GM19035 (cell line): ENCODE data around the gene TRPM2.

Experiments used
- ATAC-seq: cut with Tn5 transposase; IDR thresholded peaks from one replicate; pipeline ENCODE4 v1.9.1; 2021; ENCODE audit not compliant: unreplicated experiment

The TRPM2 gene

DNA sequence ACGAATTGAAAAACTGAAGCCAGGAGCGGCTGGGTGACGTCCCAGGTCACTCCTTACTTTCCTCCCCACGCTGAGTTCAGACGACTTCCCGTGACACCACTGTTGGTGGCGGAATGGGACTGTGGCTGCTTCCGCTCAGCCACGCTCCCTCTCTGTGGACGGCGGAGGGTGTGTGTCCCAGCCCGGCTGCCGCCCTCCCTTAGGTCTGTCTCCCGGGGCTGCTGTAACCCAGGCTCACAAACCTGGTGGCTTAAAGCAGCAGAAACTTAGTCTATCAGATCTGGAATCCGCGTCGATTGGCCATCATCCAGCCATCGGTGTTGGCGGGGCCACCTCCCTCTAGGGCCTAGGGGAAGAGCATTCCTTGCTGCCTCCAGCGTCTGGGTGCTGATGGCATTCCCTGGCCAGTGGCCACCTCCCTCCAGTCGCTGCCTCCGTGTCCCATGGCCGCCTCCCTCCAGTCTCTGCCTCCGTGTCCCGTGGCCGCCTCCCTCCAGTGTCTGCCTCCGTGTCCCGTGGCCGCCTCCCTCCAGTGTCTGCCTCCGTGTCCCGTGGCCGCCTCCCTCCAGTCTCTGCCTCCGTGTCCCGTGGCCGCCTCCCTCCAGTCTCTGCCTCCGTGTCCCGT lies 17.5 kb downstream of the TRPM2 start:
- ATAC-seq, result no peak

DNA sequence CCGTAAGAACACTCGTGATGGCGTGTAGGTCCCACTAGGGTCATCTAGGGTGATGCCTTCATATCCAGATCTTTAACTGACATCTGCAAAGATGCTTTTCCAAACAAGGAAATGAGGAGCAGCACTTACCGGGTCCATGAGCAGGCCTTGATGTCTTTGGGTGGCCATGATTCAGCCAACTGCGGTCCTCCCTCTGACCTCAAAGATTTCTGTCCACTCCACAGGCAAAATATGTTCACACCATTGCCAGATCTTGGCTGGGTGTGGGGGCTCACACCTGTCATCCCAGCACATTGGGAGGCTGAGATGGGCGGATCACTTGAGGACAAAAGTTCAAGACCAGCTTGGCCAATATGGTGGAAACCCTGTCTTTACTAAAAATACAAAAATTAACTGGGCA lies 18.2 kb downstream of the TRPM2 start:
- no peak for ATAC-seq

DNA sequence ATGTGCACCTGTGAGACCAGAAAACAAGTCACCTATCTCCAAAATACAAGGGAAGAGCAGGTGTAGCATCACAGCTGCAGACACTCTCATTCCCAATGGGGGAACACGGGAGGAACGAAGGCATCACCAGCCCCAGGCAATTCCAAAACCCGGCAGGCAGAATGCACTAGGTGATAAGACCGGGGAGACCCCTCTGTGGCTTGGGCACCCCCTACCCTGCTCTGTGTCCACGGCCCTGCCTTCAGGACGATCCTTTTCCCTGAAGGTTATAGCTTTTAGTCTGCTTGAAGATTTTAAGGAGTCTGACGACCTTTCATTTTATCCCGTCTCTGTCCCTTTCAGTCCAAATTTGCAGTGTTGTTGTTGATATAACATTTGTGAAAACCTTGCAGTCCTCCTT lies 19.2 kb downstream of the TRPM2 start:
- no peak for ATAC-seq

DNA sequence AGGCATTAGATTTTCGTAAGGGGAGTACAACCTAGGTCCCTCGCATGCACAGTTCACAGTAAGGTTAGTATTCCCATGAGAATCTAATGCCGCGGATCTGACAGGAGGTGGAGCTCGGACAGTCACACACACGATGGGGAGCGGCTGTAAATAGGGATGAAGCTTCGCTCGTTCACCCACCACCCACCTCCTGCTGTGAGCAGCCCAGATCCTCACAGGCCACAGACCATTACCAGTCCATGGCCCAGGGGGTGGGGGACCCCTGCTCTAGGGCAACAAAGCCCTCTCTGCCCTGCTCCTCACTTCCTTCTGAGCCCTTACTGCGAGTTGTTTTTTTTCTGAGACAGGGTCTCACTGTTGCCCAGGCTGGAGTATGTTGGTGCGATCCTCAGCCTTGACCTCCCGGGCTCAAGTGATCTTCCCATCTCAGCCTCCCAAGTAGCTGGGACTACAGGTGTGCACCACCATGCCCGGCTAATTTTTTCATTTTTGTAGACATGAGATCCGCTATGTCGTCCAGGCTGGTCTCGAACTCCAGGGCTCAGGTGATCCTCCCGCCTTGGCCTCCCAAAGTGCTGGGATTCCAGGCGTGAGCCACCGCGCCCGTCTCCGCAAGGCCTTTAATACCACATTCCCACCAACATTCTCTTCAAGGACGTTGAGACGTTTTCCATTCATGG lies 21.3 kb downstream of the TRPM2 start:
- no peak for ATAC-seq

DNA sequence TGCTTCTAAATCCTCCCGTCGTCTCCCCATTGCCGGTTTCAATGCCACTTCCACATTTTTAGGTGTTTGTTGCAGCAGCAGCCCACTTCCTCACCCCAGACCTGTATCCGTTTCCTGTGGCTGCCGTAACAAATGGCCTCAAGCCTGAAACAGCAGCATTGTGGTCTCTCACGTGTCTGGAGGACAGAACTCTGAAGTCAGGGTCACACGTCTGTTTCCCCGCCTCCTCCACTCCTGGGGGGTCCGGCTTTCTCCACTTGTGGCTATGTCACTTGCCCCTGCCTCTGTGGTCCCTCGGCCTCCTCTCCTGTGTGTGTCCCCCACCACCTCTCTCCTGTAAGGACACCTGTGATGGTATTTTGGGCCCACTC lies 21.8 kb downstream of the TRPM2 start:
- no peak for ATAC-seq

DNA sequence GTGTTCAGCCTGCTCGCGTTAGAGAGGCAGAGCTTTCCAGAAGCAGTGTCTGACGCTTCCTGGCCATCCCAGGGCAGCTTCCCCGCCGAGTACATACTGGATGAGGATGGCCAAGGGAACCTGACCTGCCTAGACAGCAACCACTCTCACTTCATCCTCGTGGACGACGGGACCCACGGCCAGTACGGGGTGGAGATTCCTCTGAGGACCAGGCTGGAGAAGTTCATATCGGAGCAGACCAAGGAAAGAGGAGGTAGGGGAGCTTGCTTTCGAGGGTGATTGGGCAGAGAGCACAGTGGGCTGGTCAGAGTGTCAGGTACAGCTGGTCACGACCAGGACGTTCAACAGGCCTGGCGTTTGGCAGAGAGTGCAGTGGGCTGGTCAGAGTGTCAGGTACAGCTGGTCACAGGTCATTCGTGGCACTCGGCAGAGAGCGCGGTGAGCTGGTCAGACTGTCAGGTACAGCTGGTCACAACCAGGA lies 22.4 kb downstream of the TRPM2 start:
- ATAC-seq, result no peak

DNA sequence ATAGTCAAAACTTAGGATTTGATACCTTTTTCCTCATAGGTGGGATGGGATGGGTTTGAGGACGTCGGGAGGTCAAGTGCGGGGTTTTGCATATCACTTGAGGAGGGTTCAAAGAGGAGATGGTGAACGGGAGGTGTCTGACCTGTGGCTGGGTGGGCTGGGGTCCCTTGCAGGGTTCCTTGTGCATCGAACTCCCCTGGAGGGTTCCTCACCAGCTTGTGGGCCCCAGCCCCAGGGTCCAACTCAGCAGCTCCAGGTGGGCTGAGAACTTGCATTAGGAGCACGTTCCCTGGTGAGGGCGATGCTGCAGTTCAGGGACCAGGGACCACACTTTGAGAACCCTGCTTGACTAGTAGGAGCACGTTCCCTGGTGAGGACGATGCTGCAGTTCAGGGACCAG lies 23.2 kb downstream of the TRPM2 start:
- no peak for ATAC-seq

DNA sequence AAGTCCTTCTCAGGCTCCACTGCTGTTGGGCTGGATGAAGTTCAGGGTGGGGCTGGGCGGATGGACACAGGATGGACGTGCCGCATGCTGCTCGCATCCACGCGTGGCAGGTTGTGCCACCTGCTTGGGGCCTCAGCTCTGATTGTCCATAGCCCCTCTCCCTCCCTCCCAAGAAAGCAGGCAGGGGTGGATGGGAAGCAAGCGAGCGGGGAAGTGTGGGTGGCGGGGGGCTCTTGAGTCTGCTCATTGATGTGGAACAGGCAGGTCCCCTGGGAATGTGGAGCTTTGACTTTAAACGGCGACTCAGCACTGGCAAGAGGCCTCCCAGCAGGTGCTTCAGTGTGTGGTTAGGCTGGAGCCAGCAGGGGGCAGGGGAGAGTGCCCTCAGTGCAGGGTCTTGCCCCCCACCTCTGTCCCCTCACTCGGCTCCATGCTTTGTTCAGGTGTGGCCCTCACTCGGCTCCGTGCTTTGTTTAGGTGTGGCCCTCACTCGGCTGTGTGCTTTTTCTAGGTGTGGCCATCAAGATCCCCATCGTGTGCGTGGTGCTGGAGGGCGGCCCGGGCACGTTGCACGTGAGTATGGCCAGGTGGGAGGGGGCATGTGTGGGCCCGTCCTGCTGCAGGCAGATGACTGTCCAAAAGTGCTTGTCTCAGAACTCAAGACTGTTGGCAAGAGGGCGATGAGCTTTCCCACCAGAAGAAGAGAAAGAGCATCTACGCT lies 23.9 kb downstream of the TRPM2 start:
- no peak for ATAC-seq

DNA sequence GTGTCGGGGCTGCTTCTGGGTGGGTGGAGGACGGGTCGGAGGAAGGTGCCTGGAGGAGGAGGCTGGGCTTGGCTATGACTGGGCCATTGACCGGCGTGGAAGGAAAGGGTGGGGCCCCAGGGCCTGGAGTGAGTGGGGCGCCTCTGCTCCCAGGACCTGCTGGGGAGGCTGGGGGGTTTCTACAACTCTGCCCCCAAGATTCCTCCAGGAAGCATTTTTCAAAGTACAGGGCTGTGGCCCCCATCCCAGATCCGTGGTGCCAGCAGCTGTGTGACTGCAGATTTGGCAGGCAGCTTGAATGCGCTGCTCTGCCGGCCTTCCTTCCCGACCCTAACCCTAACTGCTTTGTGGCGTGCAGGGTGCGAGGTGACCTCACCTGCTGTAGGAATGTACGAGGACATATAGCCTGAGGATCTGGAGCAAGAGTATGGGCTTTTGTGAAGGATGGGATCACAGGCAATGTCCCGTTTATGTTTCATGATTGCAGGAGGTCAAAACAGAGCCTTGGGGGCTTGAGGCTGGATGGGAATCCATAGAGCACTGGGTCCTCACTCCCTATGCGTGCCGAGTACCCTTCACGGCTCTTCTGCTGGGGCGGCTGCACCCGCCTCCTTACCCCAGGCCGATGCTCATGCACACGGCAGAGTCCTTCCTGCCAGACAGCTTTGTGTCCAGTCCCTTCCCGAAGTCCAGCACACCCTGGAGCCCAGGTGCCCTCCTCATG lies 24.7 kb downstream of the TRPM2 start:
- no peak for ATAC-seq

DNA sequence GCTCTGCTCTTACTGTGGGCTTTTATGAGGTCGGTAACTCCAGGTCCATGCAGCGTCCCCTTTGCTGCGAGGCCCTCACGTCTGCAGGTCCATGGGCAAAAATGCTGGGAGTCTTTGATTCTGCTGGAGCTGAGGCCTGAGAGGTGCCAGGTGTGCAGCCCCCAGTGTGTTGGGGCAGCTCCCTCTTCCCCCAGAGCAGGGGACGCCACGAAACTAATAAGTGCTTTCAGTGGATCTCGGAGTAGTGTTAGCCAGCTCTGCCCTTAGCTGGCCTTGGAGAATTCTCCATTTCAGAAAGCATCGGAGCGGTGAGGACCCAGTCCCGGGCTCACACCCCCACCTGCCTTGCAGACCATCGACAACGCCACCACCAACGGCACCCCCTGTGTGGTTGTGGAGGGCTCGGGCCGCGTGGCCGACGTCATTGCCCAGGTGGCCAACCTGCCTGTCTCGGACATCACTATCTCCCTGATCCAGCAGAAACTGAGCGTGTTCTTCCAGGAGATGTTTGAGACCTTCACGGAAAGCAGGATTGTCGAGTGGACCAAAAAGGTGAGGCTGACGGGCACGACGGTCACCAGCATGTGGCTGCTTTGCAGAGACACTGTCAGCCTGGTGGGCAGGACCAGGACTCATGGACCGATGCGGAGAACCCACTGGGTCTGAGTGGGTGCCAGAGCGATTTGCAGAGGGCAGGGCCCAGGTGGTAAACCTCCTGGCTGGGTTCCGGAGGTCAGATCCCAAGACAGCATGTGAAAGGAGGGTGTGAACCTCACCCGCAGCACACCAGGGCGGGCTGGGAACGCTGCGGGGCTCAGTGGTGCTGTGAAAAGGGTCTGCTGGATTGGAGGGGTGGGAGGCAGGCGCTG lies 25.5 kb downstream of the TRPM2 start:
- no peak for ATAC-seq

DNA sequence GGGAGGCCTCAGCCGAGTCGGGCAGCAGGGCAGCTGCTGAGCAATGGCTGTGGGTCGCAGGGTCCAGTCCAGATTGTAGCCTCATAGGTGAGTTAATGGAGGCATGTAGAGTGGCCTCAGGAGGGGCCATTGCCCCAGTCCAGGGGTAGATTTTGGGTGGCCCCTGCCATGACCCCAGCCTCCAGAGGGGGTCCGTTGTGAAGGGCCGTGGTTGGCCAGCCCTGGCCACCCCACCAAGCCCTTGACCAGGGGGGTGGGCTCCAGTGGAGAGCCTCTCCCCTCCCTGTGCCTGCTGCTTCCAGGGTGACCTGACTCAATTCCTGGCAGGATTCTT lies 26.1 kb downstream of the TRPM2 start:
- ATAC-seq, result no peak

DNA sequence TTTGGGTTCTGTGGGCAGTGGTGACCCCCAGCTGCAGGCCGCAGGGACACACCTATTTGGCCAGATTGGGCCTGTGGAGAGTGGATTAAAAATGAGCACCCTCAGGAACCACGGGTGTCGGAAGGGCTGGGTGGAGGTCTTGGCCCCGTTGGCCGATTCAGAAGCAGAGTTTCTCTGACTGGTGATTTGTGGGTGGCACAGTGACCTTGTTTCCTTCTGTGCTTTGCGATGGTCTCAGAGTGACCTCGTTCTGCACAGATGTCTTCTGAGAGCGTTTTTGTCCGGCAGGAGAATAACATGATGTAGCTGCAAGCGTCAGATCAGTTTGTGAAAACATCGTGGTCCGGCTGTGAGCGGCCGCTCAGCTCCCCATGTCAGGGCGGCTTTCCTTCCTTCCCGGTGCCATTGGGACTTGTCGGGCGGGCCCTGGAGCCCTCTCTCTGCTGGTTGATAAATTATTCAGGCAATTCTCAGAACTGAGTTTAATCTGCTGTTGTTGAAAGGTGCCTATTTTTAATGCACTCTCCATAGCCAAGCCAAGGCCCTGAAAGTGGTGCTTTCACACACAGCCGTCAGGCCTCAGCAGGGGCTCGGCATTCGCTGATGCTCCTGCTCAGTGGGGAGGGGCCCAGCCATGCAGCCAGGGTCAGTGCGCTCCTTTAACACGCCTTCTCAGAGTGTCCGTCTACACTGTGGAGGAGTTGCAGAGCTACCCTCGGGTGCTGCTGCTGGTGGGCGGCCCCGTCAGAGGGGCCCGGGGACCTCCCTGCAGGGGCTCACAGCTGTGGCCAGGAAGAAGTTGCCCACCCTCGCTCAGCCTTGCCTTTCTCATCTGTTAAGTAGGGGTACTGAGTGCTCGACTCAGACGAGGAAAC lies 26.8 kb downstream of the TRPM2 start:
- ATAC-seq, result no peak

DNA sequence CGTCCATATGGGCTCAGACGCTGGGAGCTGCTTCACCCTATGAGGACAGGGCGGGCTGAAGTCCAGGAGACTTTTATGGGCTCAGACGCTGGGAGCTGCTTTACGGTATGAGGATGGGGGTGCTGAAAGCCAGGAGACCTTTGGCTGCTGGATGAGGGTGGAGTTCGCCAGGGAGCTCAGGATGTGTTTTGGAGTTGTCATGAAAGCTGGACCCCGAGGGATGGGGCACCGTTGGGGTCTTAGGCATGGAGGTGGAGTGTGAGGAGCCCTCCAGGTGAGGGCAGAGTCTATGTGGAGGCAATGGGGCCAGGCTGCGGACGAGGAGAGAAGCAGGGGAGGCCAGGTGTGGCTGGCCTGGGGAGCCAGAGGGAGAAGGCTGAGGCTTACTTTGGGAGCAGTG lies 27.5 kb downstream of the TRPM2 start:
- ATAC-seq, result no peak

DNA sequence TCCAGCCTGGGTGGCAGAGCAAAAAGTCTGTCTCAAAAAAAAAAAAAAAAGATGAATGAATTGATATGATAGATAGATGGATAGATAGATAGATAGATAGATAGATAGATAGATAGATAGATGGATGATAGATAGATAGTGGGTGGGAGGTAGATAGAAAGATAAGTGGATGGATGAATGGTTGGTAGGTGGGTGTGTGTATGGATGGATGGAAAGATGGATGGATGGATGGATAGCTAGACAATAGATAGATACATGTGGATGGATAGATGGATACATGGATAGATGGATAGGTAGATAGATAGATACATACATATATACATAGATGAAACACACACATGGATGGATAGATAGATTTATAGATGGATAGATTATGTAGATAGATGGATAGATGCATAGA lies 28.5 kb downstream of the TRPM2 start:
- no peak for ATAC-seq

DNA sequence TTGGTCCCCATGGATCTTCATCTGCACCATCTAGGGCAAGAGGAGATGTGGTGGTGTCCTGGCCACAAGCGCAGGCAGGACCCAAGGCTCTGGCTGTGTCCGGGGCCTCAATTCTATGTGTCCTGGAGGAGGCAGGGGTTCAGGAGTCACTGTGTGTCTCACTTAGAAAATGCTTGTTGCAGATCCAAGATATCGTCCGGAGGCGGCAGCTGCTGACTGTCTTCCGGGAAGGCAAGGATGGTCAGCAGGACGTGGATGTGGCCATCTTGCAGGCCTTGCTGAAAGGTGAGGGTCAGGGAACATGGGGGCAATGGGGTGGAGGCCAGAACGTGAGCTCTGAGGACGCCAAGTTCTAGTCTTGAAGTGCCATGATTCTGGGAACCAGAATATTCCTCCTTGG lies 29.1 kb downstream of the TRPM2 start:
- no peak for ATAC-seq

DNA sequence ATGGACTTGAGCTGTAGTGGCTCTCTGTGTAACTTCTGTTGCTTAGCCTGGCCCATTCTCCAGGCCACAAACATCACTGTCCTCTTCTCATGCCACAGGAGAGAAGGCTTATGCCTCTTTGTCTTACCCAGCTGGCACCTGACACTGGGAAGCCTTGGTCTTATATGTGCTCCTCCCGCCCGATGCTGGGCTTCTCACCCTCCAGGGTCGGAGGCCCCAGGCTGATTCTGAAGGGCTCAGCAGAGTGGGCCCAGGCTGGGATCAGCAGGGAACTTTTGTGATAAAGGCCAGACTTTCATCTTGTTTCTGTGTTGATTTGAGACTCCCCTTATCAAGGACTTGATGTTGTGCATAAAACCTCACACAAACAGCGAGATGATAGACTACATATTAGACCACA lies 29.8 kb downstream of the TRPM2 start:
- ATAC-seq, result no peak

DNA sequence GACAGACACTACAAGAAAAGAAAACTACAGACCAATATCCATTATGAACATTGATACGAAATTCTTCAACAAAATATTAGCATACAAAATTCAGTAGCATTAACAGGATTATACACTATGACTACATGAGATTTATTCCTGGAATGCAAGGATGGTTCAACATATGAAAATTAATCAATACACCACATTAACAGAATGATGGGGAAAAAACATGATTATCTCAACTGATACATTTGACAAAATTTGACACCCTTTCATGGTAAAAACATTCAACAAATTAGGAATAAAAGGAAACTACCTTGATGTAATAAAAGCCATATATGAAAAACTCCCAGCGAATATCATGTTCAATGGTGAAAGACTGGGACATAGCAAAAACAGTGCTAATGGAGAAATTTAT lies 31.5 kb downstream of the TRPM2 start:
- no peak for ATAC-seq

DNA sequence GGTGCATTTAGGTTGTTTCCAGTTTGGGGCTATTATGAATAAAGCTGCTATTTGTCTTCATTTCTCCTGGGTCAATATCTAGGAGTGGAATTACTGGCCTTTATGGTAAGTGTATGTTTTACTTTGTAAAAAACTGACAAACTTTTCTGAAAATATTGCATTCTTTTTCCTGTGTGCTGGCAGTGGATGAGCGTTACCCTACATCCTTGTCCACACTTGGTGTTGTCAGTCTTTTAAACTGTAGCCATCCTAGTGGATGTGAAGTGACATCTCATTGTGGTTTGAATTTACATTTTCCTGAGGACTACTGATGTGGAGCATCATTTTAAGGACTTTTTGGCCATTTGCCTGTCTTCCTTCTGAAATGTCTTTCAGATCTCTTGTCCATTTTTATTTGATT lies 35.9 kb downstream of the TRPM2 start:
- no peak for ATAC-seq

DNA sequence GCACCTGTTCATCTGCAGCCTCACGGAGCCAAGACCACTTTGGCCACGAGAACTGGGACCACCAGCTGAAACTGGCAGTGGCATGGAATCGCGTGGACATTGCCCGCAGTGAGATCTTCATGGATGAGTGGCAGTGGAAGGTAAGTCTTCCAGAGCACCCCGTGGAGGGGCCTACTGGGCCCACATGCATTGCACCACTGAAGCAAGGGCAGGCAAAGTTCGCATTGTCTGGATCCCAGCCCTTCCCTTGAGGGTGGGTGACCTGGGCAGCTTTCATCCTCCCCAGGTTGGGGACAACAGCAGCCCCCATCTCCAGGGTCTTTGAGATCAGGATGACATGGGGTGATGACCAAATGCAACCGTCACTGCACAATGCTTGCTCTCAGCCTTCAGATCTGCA lies 37.5 kb downstream of the TRPM2 start:
- ATAC-seq, result no peak
